ENCODE data around the gene ST6GALNAC4.

DNA sequence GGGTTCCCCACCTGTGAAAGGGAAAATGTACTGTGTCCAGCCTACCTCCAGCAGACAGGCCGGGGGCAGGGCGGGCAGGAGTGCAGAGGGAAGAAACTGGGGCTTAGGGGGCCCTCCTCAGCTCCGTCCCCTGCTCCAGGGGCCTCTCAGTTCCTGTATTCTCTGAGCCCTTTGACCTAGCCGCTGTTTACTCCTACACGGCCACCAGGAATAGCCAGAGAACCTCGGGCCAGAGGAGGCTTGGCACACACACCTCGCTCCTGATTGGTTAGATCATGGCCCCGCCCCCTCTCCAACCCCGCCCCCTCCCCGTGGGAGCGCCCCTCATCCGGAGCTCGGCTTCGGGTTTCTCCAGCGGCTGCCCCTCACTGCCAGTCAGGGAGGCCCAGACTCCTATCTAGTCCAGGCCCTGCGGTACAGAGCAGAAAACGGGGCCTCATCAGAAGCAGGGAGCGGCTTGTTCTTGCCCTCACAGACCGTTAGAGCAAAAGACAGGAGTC, 19.6 kb downstream of the ST6GALNAC4 start:
- no peak for TF ChIP-seq BRCA1 (IDR thresholded peaks at IDR 0.05; ENCODE audit: low read depth, low read length)
- TF ChIP-seq, protein P1, sequence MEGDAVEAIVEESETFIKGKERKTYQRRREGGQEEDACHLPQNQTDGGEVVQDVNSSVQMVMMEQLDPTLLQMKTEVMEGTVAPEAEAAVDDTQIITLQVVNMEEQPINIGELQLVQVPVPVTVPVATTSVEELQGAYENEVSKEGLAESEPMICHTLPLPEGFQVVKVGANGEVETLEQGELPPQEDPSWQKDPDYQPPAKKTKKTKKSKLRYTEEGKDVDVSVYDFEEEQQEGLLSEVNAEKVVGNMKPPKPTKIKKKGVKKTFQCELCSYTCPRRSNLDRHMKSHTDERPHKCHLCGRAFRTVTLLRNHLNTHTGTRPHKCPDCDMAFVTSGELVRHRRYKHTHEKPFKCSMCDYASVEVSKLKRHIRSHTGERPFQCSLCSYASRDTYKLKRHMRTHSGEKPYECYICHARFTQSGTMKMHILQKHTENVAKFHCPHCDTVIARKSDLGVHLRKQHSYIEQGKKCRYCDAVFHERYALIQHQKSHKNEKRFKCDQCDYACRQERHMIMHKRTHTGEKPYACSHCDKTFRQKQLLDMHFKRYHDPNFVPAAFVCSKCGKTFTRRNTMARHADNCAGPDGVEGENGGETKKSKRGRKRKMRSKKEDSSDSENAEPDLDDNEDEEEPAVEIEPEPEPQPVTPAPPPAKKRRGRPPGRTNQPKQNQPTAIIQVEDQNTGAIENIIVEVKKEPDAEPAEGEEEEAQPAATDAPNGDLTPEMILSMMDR (IDR thresholded peaks at IDR 0.05 in 2 of 3, conservative IDR thresholded peaks at IDR 0.05 in 1 of 3; ENCODE audit: control insufficient read depth in 2 of 3, extremely low read depth in 1 of 3, insufficient read depth in 1 of 3, low read depth in 3 of 3, low read length in 3 of 3), result no peak
- TF ChIP-seq ASH2L (IDR thresholded peaks at IDR 0.05; ENCODE audit: borderline replicate concordance, low read depth), result no peak
- no peak for TF ChIP-seq TBL1XR1 (IDR thresholded peaks at IDR 0.05; ENCODE audit: low read depth, low read length)
- no peak; the same call in 1 of the 2 replicates for TF ChIP-seq POLR2A (IDR thresholded peaks at IDR 0.05; ENCODE audit: low read depth, low read length)
- TF ChIP-seq TCF12 (IDR thresholded peaks at IDR 0.05; ENCODE audit: low read depth, low read length), result no peak
- TF ChIP-seq, protein P2, sequence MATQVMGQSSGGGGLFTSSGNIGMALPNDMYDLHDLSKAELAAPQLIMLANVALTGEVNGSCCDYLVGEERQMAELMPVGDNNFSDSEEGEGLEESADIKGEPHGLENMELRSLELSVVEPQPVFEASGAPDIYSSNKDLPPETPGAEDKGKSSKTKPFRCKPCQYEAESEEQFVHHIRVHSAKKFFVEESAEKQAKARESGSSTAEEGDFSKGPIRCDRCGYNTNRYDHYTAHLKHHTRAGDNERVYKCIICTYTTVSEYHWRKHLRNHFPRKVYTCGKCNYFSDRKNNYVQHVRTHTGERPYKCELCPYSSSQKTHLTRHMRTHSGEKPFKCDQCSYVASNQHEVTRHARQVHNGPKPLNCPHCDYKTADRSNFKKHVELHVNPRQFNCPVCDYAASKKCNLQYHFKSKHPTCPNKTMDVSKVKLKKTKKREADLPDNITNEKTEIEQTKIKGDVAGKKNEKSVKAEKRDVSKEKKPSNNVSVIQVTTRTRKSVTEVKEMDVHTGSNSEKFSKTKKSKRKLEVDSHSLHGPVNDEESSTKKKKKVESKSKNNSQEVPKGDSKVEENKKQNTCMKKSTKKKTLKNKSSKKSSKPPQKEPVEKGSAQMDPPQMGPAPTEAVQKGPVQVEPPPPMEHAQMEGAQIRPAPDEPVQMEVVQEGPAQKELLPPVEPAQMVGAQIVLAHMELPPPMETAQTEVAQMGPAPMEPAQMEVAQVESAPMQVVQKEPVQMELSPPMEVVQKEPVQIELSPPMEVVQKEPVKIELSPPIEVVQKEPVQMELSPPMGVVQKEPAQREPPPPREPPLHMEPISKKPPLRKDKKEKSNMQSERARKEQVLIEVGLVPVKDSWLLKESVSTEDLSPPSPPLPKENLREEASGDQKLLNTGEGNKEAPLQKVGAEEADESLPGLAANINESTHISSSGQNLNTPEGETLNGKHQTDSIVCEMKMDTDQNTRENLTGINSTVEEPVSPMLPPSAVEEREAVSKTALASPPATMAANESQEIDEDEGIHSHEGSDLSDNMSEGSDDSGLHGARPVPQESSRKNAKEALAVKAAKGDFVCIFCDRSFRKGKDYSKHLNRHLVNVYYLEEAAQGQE (IDR thresholded peaks at IDR 0.05; ENCODE audit: low read depth, low read length), result no peak
- no peak for TF ChIP-seq EGR1 (IDR thresholded peaks at IDR 0.05; ENCODE audit: borderline replicate concordance in 1 of 2, low read depth in 2 of 2, low read length in 2 of 2)
